Measurements from ENCODE around the gene CCDC178.

DNA sequence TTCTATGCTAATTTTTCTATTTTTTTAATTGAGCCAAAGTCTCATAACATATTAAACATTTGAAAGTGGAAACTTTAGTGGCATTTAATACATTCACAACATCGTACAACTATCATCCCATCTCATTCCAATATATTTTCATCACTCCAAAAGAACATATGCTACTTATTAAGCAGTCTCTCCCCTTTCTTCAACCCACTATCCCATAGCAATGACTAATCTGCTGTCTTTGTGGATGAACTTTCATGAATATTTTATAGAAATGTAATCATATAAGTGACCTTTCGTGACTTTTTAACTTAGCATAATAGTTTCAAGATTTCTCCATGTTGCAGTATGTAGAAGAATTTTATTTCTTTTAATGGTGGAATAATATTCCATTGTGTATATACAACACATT, 90.3 kb downstream of the CCDC178 start:
- TF ChIP-seq POLR2A (IDR thresholded peaks at IDR 0.05), result no peak
- TF ChIP-seq, protein P1, sequence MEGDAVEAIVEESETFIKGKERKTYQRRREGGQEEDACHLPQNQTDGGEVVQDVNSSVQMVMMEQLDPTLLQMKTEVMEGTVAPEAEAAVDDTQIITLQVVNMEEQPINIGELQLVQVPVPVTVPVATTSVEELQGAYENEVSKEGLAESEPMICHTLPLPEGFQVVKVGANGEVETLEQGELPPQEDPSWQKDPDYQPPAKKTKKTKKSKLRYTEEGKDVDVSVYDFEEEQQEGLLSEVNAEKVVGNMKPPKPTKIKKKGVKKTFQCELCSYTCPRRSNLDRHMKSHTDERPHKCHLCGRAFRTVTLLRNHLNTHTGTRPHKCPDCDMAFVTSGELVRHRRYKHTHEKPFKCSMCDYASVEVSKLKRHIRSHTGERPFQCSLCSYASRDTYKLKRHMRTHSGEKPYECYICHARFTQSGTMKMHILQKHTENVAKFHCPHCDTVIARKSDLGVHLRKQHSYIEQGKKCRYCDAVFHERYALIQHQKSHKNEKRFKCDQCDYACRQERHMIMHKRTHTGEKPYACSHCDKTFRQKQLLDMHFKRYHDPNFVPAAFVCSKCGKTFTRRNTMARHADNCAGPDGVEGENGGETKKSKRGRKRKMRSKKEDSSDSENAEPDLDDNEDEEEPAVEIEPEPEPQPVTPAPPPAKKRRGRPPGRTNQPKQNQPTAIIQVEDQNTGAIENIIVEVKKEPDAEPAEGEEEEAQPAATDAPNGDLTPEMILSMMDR (IDR thresholded peaks at IDR 0.05), result no peak
- TF ChIP-seq EP300 (IDR thresholded peaks at IDR 0.05), result no peak
